GM12878 (cell line): ENCODE measurements around the gene NHLRC4. TPM values are rescaled to one million over a fixed set of nuclear protein-coding genes. Genes with fewer than 3 reads are reported as not detected.

Experiments used
- BCL11A ChIP-seq: IDR thresholded peaks from 2 replicates; pipeline ENCODE4 v1.6.1; 2011; ENCODE audit warnings: low read depth, low read length
- BHLHE40 ChIP-seq, 2 experiments: fragments of 450-650 bp in 1 of 2; IDR thresholded peaks; 2 replicates each; pipeline ENCODE4 v1.6.1; 2011 to 2017; ENCODE audit warnings: low read depth in 2 of 2, borderline replicate concordance in 1 of 2, improper control_type of control experiment in 1 of 2, low read length in 1 of 2, mild to moderate bottlenecking in 1 of 2
- CEBPB ChIP-seq, 2 experiments: fragments of 150-350 bp in 1 of 2; IDR thresholded peaks; 2 replicates each; pipeline ENCODE4 v1.6.1; 2012 to 2014; ENCODE audit warnings: low read depth in 2 of 2, low read length in 2 of 2, borderline replicate concordance in 1 of 2, inconsistent platforms in 1 of 2
- KDM1A ChIP-seq: fragments of 200-600 bp; sonication (generic); IDR thresholded peaks from 2 replicates; pipeline ENCODE4 v1.6.1; 2016; ENCODE audit warnings: borderline replicate concordance
- MXI1 ChIP-seq: fragments of 150-350 bp; IDR thresholded peaks from 2 replicates; pipeline ENCODE4 v1.6.1; 2011; ENCODE audit warnings: low read depth, mild to moderate bottlenecking, inconsistent platforms, low read length, improper control_type of control experiment
- PML ChIP-seq: IDR thresholded peaks from 2 replicates; pipeline ENCODE4 v1.6.1; 2012; ENCODE audit warnings: low read length, inconsistent platforms
- POLR2A ChIP-seq: IDR thresholded peaks from 2 replicates; pipeline ENCODE4 v1.6.1; 2011; ENCODE audit warnings: low read depth, mild to moderate bottlenecking, low read length
- POLR2AphosphoS2 ChIP-seq: IDR thresholded peaks from 2 replicates; pipeline ENCODE4 v1.6.1; 2011; ENCODE audit warnings: low read depth, mild to moderate bottlenecking, low read length, improper control_type of control experiment, moderate library complexity
- POU2F2 ChIP-seq: IDR thresholded peaks from 3 replicates; pipeline ENCODE4 v1.6.1; 2011; ENCODE audit warnings: low read depth, mild to moderate bottlenecking, low read length, borderline replicate concordance
- RFX5 ChIP-seq: IDR thresholded peaks from 2 replicates; pipeline ENCODE4 v1.6.1; 2011; ENCODE audit warnings: low read depth, low read length, improper control_type of control experiment
- TBL1XR1 ChIP-seq: IDR thresholded peaks from 2 replicates; pipeline ENCODE4 v1.6.1; 2012; ENCODE audit warnings: low read depth, low read length, improper control_type of control experiment
- polyA plus RNA-seq, 11 experiments: library from polyadenylated mRNA; depleted of rRNA in 4 of 11; unstranded in 6 of 11; stranded (reverse) in 5 of 11; fragments of >200 nt; fragmentation: Nextera tagmentation in 4 of 11; fragmentation: Illumina TruSeq in 1 of 11; extraction: Ambion mirVana in 4 of 11; extraction: Trizol in 1 of 11; gene quantifications; 1 replicate in 1 of 11; 2 replicates in 10 of 11; pipeline versions ENCODE4 v1.2.1 to v1.2.3, GENCODE V29; 2011 to 2016; ENCODE audit warnings: inconsistent platforms in 2 of 11, missing spikeins in 2 of 11, low read depth in 1 of 11
- total RNA-seq, 4 experiments: library from RNA; depleted of rRNA in 3 of 4; stranded (reverse); fragments of >200 nt in 3 of 4; fragmentation: Illumina TruSeq in 1 of 4; extraction: Trizol in 1 of 4; gene quantifications; 2 replicates each; pipeline versions ENCODE4 v1.2.1 to v1.2.3, GENCODE V29; 2013 to 2021
- TF ChIP-seq, protein P1 (sequence below): fragments of 450-650 bp; IDR thresholded peaks from 2 replicates; pipeline ENCODE4 v1.6.1; 2017; ENCODE audit warnings: low read depth, mild to moderate bottlenecking, moderate library complexity

The NHLRC4 gene
- total and polyA plus RNA-seq, 10 of the 15 experiments (the other 5 are each of a cell fraction or from before 2014, with no cell fraction given) = 0.07 to 1.1 (median 0.57) TPM; not detected in 3

DNA sequence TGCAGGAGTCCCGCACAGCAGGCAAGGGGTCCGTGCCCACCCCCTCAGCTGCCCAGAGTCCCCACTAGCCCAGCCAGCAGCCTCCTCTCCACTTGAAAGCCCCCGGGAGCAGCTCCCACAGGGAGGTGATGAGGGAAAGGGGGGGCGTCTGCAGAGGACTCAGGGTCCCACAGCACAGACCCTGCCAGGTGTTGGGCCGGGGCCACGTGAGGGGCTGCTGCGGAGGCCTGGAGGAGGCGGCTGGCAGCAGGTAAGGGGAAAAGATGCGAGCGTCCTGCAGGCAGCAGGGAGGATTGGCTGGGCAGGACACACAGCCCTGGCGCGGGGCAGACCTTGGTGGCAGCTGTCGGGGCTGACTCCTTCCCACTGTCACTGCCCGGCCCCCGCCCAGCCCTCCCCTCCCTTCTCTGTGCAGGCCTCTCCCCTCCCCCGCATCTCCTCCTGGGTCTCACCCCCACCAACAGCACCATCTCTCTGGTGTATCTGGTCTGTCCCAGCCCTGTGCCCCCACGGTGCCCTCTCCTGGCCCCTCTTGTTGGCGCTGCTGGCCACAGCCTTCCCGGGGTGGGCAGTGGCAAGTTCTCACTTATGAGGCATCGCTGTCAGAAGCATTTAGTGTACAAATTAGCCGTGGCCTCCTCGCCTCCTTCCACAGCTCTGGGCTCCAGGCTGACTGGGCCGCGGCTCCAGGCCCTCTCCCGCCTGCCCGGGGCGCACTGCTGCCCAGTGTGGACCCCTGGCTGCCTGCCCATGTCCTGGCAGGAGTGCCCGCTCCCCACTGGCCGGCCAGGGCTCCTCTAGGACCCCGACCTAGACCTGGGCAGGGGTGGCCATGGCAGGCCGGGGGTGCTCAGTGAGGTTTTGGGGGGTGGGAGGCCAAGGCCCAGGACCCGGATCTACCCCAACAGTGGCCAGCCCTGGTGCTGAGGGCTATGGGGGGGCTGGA, 11.0 kb upstream of the NHLRC4 start (continued):
- TF ChIP-seq, protein P1, sequence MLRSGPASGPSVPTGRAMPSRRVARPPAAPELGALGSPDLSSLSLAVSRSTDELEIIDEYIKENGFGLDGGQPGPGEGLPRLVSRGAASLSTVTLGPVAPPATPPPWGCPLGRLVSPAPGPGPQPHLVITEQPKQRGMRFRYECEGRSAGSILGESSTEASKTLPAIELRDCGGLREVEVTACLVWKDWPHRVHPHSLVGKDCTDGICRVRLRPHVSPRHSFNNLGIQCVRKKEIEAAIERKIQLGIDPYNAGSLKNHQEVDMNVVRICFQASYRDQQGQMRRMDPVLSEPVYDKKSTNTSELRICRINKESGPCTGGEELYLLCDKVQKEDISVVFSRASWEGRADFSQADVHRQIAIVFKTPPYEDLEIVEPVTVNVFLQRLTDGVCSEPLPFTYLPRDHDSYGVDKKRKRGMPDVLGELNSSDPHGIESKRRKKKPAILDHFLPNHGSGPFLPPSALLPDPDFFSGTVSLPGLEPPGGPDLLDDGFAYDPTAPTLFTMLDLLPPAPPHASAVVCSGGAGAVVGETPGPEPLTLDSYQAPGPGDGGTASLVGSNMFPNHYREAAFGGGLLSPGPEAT = no peak
- no peak for TF ChIP-seq KDM1A
- TF ChIP-seq PML = no peak
- no peak for TF ChIP-seq MXI1
- no peak for TF ChIP-seq POLR2AphosphoS2
- TF ChIP-seq POLR2A = no peak
- no peak for TF ChIP-seq TBL1XR1
- TF ChIP-seq BHLHE40 (IDR thresholded peaks at IDR 0.05; ENCODE audit: borderline replicate concordance in 1 of 2, low read depth in 2 of 2, low read length in 1 of 2) = no peak
- TF ChIP-seq RFX5 = no peak
- no peak for TF ChIP-seq CEBPB (IDR thresholded peaks at IDR 0.05; ENCODE audit: borderline replicate concordance in 1 of 2, low read depth in 2 of 2, low read length in 2 of 2)
- no peak for TF ChIP-seq BCL11A
- no peak for TF ChIP-seq POU2F2
